Thoracic aorta (tissue), 2 donors: ENCODE measurements around the gene PODXL2. TPM values are rescaled to one million over a fixed set of nuclear protein-coding genes. Genes with fewer than 3 reads are reported as not detected.

ENCODE experiments used
- ATAC-seq: fragments of 150-250 bp; one replicate; pipeline ENCODE4 v1.8.0; 2017; ENCODE audit warnings: low read depth; ENCODE audit not compliant: insufficient number of reproducible peaks, low FRiP score
- DNase-seq: peaks from one replicate; pipeline ENCODE4 v3.0.0-alpha.2; 2020; ENCODE audit warnings: low spot score
- H3K27ac ChIP-seq, 2 donors: fragments of 200-600 bp; sonication (generic); 1 replicate in 1 of 2; 2 replicates in 1 of 2; pipeline ENCODE4 v1.5.1; 2016; ENCODE audit warnings: mild to moderate bottlenecking in 2 of 2, moderate library complexity in 2 of 2
- H3K27me3 ChIP-seq: fragments of 200-600 bp; sonication (generic); replicated peaks from 2 replicates; pipeline ENCODE4 v1.6.0; 2016; ENCODE audit warnings: mild to moderate bottlenecking; ENCODE audit not compliant: insufficient read depth
- H3K36me3 ChIP-seq: fragments of 200-600 bp; sonication (generic); one replicate; pipeline ENCODE4 v1.5.1; 2016
- H3K4me1 ChIP-seq, 2 donors: fragments of 200-600 bp; sonication (generic); 1 replicate in 1 of 2; 2 replicates in 1 of 2; pipeline versions ENCODE4 v1.5.1 to v1.6.0; 2016; ENCODE audit warnings: low read depth in 2 of 2, mild to moderate bottlenecking in 1 of 2; ENCODE audit not compliant: control insufficient read depth in 1 of 2
- H3K4me3 ChIP-seq: fragments of 200-600 bp; sonication (generic); 2 replicates; pipeline ENCODE4 v1.5.1; 2016; ENCODE audit warnings: mild to moderate bottlenecking
- H3K9me3 ChIP-seq: fragments of 200-600 bp; sonication (generic); 2 replicates; pipeline ENCODE4 v1.5.1; 2016
- total RNA-seq, 2 donors: library from RNA; depleted of rRNA; stranded (reverse); fragments of >200 nt; gene quantifications; one replicate each; pipeline versions ENCODE4 v1.1.0 to v1.2.3, GENCODE V29; 2016
- TF ChIP-seq, protein P1 (sequence below): fragments of 200-600 bp; sonication (generic); IDR thresholded peaks from one replicate; pipeline ENCODE4 v1.5.1; 2019; ENCODE audit warnings: antibody characterized with exemption

PODXL2 gene
- total RNA-seq, 2 donors from 2014 or later, result 2.8 to 7.8 TPM

DNA sequence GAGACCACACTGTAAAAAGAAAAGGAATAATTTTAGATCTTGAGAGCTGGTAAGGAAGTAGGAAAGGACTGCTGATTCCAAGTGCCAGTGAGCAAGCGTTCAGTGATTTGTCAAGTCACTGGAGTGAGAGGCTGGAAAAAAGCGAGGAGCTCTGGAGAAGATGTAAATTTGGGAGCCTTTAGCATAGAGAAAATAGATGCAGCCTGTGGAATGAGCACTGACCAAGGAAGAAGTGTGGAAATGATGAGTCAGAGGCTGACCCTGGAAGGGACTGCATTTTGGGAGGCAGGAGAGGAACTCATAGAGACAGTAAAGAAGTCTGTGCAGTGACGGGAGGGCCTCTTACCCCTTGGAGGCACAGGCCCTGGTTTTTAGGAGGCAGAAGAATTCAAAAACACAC, 26.7 kb downstream of the PODXL2 start:
- Histone ChIP-seq H3K4me1 (peaks cover 4 to 36% of the 10 kb centered on the region in 2 donors), H3K36me3 (no peaks in the 10 kb centered on the region), H3K9me3 (no peaks in the 10 kb centered on the region), H3K4me3 (no peak overlapping the region), H3K27ac (peak overlapping the region; percentile 39 to 68), H3K27me3 (no peaks in the 10 kb centered on the region)
- TF ChIP-seq, protein P1, sequence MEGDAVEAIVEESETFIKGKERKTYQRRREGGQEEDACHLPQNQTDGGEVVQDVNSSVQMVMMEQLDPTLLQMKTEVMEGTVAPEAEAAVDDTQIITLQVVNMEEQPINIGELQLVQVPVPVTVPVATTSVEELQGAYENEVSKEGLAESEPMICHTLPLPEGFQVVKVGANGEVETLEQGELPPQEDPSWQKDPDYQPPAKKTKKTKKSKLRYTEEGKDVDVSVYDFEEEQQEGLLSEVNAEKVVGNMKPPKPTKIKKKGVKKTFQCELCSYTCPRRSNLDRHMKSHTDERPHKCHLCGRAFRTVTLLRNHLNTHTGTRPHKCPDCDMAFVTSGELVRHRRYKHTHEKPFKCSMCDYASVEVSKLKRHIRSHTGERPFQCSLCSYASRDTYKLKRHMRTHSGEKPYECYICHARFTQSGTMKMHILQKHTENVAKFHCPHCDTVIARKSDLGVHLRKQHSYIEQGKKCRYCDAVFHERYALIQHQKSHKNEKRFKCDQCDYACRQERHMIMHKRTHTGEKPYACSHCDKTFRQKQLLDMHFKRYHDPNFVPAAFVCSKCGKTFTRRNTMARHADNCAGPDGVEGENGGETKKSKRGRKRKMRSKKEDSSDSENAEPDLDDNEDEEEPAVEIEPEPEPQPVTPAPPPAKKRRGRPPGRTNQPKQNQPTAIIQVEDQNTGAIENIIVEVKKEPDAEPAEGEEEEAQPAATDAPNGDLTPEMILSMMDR, result no peak
- DNase-seq, result no peak
- ATAC-seq, result no peak

DNA sequence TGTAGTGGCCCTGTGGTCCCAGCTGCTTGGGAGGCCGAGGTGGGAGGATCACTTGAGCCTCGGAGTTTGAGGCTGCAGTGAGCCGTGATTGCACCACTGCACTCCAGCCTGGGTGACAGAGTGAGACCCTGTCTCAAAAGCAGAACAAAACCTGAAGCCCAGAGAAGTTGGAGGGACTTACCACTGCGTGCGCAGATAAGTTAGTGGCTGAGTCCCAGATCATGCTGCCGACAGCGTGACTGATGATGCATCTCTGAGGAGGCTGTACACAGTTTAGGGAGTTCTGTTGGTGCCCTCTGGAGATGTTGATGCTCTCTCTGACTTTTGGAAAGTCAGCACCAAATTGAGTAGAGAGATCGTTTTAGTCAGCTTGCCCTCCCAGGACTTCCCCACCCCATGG, 27.9 kb downstream of the PODXL2 start:
- H3K9me3 ChIP-seq, result no peaks in the 10 kb centered on the region
- TF ChIP-seq, protein P1, result no peak
- no peak for ATAC-seq
- no peak overlapping the region for H3K27ac ChIP-seq
- DNase-seq, result no peak
- no peaks in the 10 kb centered on the region for H3K27me3 ChIP-seq
- H3K36me3 ChIP-seq, result no peaks in the 10 kb centered on the region
- no peak overlapping the region for H3K4me3 ChIP-seq
- H3K4me1 ChIP-seq, result peaks cover 4 to 36% of the 10 kb centered on the region in 2 donors

DNA sequence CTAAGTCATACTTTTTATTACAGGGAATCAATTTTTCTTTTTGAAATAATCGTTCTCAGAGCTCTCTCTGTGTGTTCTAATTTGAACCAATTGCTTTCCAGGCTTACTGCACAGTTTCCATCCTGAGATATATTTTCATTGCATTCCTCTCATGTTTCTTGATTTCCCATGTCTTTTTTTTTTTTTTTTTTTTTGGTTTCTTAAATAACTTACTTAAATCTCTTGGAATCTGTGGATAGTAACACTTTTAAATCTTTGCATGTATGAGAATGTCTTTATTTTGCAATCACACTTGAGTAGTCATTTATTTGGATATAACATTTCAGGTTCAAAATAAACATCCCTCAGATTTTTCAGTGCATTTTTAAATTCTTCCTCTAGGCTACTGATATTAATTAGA, 29.2 kb downstream of the PODXL2 start:
- TF ChIP-seq, protein P1, result no peak
- H3K4me1 ChIP-seq, result peaks cover 4 to 32% of the 10 kb centered on the region in 2 donors
- no peak for DNase-seq
- no peaks in the 10 kb centered on the region for H3K27me3 ChIP-seq
- H3K36me3 ChIP-seq, result no peaks in the 10 kb centered on the region
- H3K9me3 ChIP-seq, result no peaks in the 10 kb centered on the region
- H3K27ac ChIP-seq, result no peak overlapping the region
- no peak overlapping the region for H3K4me3 ChIP-seq
- no peak for ATAC-seq

DNA sequence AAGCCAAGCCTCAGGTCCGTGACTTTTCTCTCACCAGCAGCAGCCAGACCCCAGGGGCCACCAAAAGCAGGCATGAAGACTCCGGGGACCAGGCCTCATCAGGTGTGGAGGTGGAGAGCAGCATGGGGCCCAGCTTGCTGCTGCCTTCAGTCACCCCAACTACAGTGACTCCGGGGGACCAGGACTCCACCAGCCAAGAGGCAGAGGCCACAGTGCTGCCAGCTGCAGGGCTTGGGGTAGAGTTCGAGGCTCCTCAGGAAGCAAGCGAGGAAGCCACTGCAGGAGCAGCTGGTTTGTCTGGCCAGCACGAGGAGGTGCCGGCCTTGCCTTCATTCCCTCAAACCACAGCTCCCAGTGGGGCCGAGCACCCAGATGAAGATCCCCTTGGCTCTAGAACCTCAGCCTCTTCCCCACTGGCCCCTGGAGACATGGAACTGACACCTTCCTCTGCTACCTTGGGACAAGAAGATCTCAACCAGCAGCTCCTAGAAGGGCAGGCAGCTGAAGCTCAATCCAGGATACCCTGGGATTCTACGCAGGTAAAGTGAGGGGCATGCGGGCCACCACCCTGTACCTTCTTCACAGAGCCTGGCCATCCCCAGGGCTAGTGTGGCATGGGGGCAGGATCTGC, 31.8 kb downstream of the PODXL2 start:
- Histone ChIP-seq H3K4me1 (peaks cover 4 to 25% of the 10 kb centered on the region in 2 donors), H3K4me3 (no peak overlapping the region), H3K27me3 (no peaks in the 10 kb centered on the region), H3K27ac (no peak overlapping the region), H3K36me3 (no peaks in the 10 kb centered on the region), H3K9me3 (no peaks in the 10 kb centered on the region)
- DNase-seq, result no peak
- no peak for ATAC-seq
- TF ChIP-seq, protein P1, result no peak

DNA sequence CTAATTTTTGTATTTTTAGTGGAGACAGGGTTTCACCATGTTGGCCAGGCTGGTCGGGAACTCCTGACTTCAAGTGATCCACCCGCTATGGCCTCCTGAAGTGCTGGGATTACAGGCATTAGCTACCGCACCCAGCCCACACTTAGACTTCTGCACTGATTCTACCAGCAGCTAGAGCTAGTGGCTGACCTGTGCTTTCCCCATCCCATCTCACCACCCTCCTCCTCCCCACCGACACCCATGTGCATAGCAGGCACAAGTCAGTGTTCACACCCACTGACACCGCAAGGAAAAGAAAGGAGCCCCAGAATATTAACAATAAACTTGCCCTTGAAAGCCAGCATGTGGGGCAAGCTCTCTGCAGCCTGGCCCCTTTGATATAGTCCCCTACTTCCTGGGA, 32.6 kb downstream of the PODXL2 start:
- no peaks in the 10 kb centered on the region for H3K27me3 ChIP-seq
- H3K27ac ChIP-seq, result no peak overlapping the region
- H3K4me3 ChIP-seq, result no peak overlapping the region
- DNase-seq (no peak), ATAC-seq (no peak)
- peaks cover 4 to 21% of the 10 kb centered on the region in 2 donors for H3K4me1 ChIP-seq
- TF ChIP-seq, protein P1, result no peak
- H3K9me3 ChIP-seq, result no peaks in the 10 kb centered on the region
- H3K36me3 ChIP-seq, result no peaks in the 10 kb centered on the region
